Tongue (tissue), 3 donors: ENCODE measurements around the gene JMJD6. TPM values are rescaled to one million over a fixed set of nuclear protein-coding genes. Genes with fewer than 3 reads are reported as not detected.

Experiments used
- DNase-seq: peaks from one replicate; pipeline ENCODE4 v3.0.0-alpha.2; 2015
- small RNA-seq: library from RNA; depleted of rRNA; stranded (forward); fragments of <200 nt; gene quantifications from one replicate; pipeline ENCODE3, GENCODE V24; 2014; ENCODE audit warnings: low replicate concordance
- total RNA-seq: library from RNA; depleted of rRNA; stranded (reverse); fragments of >200 nt; gene quantifications from one replicate; pipeline ENCODE4 v1.2.3, GENCODE V29; 2014

Gene JMJD6
- total RNA-seq, 1 donor from 2014 or later: 23.0 TPM

GRCh38 chr17:76679239-76679638 lies 47.2 kb downstream of the JMJD6 start:
- DNase-seq: no peak

DNA sequence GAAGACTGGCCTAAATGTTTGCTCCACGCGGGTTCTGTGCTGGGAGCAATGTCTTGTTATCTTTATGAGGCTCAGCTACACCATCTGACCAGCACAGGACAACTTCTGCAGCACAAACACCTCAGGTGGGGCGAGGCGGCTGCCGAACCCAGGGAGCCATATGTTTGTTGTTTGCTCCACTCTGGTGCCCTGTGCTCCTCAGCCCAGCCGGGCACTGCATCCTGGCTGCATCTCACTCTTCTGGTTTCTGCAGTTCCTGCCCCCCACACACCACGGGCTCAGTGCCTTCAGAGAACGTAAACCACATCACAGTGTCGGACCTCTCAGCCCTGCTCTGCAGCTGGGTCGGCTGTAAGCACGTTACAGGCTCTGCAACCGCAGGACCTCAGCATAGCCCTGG lies 48.1 kb downstream of the JMJD6 start:
- DNase-seq: no peak

- no peak for DNase-seq
Observed at GRCh38 chr17:76677406-76677805, 49.0 kb downstream of the JMJD6 start.

DNA sequence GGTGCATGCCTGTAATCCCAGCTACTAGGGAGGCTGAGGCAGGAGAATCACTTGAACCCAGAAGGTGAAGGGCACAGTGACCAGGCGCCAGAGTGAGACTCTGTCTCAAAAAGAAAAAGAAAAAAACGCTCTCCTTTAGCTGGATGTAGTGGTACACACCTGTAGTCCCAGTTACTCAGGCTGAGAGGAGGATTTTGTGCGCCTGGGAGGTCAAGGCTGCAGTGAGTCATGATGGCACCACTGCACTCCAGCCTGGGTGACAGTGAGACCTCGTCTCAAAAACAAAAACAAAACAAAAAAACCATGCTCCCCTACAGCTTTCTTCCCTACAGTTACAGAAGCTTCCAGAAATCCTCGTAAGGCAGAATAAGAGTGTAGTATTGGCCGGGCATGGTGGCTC lies 49.8 kb downstream of the JMJD6 start:
- DNase-seq: no peak

GRCh38 chr17:76675648-76676047 lies 50.8 kb downstream of the JMJD6 start:
- no peak for DNase-seq

DNA sequence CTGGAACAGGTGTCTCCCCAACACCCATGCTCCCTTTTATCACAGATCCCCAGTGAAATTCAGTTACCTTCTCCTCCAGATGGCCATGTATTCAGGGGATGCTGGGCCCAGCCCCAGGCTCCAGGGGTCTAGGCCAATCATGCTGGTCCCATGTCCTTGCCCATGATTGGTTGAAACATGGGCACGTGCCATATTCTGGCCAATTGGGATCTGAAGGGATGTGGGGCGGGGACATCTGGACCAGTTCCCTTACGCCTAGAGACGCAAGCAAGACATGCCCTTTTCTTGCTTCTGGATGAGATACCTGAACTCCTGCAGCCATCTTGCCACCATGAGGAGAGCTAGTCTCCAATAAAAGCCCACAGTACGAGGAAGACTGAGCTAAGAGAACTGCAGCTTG lies 51.8 kb downstream of the JMJD6 start:
- DNase-seq: no peak

DNA sequence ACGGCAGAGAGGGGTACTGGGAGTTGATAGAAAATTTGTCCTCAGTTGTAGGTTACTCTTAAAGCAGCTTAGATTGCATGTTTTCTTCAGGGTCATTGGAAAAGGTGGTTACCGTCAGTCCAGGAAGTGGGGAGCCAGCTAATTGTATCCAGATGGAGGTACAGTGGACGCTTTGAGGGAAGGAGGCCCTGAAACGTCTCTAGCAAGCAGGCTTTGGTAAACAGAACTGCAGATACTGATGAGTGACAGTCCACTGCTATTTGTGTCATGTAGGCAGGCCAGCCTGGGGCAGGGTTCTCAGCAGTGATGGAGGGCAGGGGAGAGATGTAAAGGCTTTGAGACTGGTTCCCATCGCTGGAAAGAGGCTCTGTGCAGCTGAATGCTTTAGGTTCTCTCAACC lies 52.7 kb downstream of the JMJD6 start:
- no peak for DNase-seq

- no peak for DNase-seq
Observed at GRCh38 chr17:76672892-76673291, 53.5 kb downstream of the JMJD6 start.

- no peak for DNase-seq
Observed at GRCh38 chr17:76672270-76672851, 54.0 kb downstream of the JMJD6 start.

GRCh38 chr17:76671912-76672262 lies 54.5 kb downstream of the JMJD6 start:
- no peak for DNase-seq

DNA sequence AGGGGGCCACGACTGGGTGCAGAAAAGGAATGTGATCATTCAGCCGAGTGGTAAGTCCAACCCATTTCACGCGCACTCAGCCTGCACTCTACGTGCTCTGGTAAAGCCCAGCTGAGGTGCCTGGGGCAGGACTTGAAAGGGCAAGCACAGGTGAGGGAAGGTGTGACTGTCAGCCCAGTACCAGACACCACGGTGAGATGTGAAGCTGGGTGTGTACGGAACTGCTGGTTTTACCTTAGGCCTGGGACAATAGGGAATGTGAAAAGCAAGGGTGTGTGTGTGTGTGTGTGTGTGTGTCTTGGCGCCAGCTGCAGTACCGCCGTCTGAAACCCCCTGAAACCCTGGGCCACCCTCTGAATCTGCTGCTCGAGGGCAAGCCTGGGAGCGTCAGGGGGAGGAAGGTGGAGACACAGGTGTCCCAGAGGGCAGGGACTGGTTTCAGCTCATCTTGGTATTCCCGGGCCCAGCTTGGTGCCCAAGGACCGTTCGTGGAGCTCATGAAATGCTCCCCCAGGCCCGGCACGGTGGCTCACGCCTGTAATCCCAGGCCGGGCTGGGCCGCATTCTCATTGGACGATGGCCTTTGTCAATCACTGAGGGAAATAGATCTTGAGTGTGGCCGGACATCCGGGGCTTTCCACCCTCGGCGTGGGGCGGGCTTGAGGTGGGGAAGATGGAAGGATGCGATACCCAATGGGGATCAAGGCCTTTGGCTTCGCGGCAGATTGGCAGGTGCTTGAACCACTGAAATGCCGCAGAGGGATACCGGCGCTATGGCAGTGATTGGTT lies 55.1 kb downstream of the JMJD6 start:
- peak; percentile 100 for DNase-seq

DNA sequence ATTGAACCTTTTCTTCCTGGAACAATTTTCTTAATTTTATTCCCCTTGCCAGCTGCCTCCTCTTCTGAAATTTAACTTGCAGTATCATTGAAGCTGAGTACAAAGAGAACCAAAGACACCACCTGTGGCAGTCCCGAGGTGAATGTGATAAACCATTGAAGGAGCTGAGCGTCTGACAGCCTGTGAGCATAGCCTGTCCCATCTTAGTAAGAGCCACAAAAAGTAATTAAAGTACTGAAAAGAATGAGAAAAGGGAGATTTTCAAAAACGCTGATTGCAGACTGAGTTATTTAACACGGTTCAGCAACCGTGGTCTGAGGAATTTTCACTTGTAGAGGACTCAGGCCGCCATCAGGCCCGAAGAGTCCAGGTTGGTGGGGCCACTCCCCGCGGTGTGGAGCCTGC lies 55.7 kb downstream of the JMJD6 start:
- DNase-seq: no peak

GRCh38 chr17:76670020-76670717 lies 56.2 kb downstream of the JMJD6 start:
- DNase-seq: no peak

Small RNA genes within 50 kb of the gene (small RNA-seq; reads per million reads assigned to genes)
- gene AC005837.3 (not detected), gene RF02271 (not detected), gene RNU6-97P (not detected), gene RNY4P36 (0.35 reads per million, percentile 60 among the genes with 10 or more reads in this experiment)

Other genes with a start within 250 kb of the JMJD6 start
- gene RHBDF2, start 225.2 kb downstream of the JMJD6 start, total RNA-seq: 8.7 TPM
- 12.2 TPM for gene CYGB, start 188.9 kb downstream of the JMJD6 start, total RNA-seq
- 0.31 TPM for gene PRCD, start 186.6 kb downstream of the JMJD6 start, total RNA-seq
- 11.7 TPM for gene ST6GALNAC2, start 140.7 kb downstream of the JMJD6 start, total RNA-seq
- gene ST6GALNAC1, start 82.8 kb downstream of the JMJD6 start, total RNA-seq: 1.7 TPM
- 200 TPM for gene MXRA7, start 15.6 kb downstream of the JMJD6 start, total RNA-seq
- 21.3 TPM for gene METTL23, start 233 bp upstream of the JMJD6 start, total RNA-seq
- gene SRSF2, start 10.7 kb upstream of the JMJD6 start, total RNA-seq: 129 TPM
- 60.1 TPM for gene MFSD11, start 11.5 kb upstream of the JMJD6 start, total RNA-seq
- gene MGAT5B, start 141.8 kb upstream of the JMJD6 start, total RNA-seq: not detected